ENCODE measurements around the gene SCUBE3. TPM values are rescaled to one million over a fixed set of nuclear protein-coding genes. Genes with fewer than 3 reads are reported as not detected.

SCUBE3 gene
- total RNA-seq, 2 donors from 2014 or later: 2.0 to 3.4 TPM

DNA sequence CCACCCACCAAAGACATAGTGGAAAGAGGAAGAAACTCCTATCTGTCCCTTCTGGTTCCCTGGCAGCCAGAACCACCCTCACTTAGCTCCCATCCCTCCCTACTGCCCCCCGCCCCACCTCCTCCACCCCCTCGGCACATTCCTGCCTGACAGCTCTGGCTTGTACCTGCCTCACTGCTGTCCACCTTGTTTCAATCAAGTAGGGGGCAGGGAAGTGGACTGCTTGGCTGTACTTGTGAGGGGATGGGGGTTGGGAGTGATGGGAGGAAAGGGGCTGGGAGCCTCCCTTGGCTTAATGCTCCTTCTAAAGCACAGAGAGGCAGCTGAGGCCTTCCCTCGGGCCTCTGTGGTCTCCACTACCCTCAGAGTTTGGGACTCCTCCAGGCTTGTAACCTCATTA, 23.7 kb downstream of the SCUBE3 start:
- intact Hi-C loops (cut with DNase I): no loop called here
- Histone ChIP-seq H3K36me3 (no peaks in the 10 kb centered on the region), H3K9me3 (no peaks in the 10 kb centered on the region), H3K27ac (no peak overlapping the region), H3K4me3 (no peak overlapping the region), H3K4me1 (replicated peaks) (peaks cover 4% of the 10 kb centered on the region), H3K27me3 (replicated peaks; ENCODE audit: insufficient read depth) (no peaks in the 10 kb centered on the region)
- DNase-seq (ENCODE audit: low spot score): no peak
- TF ChIP-seq CTCF (IDR thresholded peaks at IDR 0.05): no peak
- no peak for TF ChIP-seq POLR2A (IDR thresholded peaks at IDR 0.05)
- TF ChIP-seq POLR2AphosphoS5 (IDR thresholded peaks at IDR 0.05): no peak
- 60% methylated on average over 3 of the region's 3 CpGs for WGBS

GRCh38 chr6:35238843-35239289, 25.1 kb downstream of the SCUBE3 start:
- TF ChIP-seq POLR2A (IDR thresholded peaks at IDR 0.05) (no peak), POLR2AphosphoS5 (IDR thresholded peaks at IDR 0.05) (no peak), CTCF (IDR thresholded peaks at IDR 0.05) (no peak)
- WGBS: 53% methylated on average over 3 of the region's 3 CpGs
- H3K9me3 ChIP-seq: no peaks in the 10 kb centered on the region
- H3K4me1 ChIP-seq (replicated peaks): peaks cover 4% of the 10 kb centered on the region
- intact Hi-C loops (cut with DNase I): no loop called here
- H3K27ac ChIP-seq: no peak overlapping the region
- no peaks in the 10 kb centered on the region for H3K36me3 ChIP-seq
- H3K4me3 ChIP-seq: no peak overlapping the region
- H3K27me3 ChIP-seq (replicated peaks; ENCODE audit: insufficient read depth): no peaks in the 10 kb centered on the region
- no peak for DNase-seq (ENCODE audit: low spot score)

DNA sequence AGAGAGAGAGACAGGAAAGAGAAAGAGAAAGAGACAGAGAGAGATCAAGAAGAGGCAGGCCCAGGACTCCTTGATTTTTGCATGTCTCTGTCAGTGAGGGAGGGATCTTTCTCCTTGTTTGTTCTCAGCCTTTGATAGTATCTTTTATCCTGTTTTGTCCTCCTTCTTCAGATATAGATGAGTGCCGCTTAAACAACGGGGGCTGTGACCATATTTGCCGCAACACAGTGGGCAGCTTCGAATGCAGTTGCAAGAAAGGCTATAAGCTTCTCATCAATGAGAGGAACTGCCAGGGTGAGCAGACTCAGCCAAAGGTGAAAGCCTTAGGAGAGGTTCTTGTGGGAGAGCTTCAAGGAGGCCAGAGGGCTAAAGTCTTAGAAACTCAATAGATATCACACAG, 25.8 kb downstream of the SCUBE3 start:
- DNase-seq (ENCODE audit: low spot score): no peak
- TF ChIP-seq CTCF (IDR thresholded peaks at IDR 0.05): no peak
- no peak for TF ChIP-seq POLR2A (IDR thresholded peaks at IDR 0.05)
- TF ChIP-seq POLR2AphosphoS5 (IDR thresholded peaks at IDR 0.05): no peak
- WGBS: 76% methylated on average over 4 of the region's 4 CpGs
- H3K36me3 ChIP-seq: no peaks in the 10 kb centered on the region
- no peak overlapping the region for H3K27ac ChIP-seq
- peaks cover 4% of the 10 kb centered on the region for H3K4me1 ChIP-seq (replicated peaks)
- intact Hi-C loops (cut with DNase I): no loop called here
- H3K4me3 ChIP-seq: no peak overlapping the region
- H3K27me3 ChIP-seq (replicated peaks; ENCODE audit: insufficient read depth): no peaks in the 10 kb centered on the region
- H3K9me3 ChIP-seq: no peaks in the 10 kb centered on the region

DNA sequence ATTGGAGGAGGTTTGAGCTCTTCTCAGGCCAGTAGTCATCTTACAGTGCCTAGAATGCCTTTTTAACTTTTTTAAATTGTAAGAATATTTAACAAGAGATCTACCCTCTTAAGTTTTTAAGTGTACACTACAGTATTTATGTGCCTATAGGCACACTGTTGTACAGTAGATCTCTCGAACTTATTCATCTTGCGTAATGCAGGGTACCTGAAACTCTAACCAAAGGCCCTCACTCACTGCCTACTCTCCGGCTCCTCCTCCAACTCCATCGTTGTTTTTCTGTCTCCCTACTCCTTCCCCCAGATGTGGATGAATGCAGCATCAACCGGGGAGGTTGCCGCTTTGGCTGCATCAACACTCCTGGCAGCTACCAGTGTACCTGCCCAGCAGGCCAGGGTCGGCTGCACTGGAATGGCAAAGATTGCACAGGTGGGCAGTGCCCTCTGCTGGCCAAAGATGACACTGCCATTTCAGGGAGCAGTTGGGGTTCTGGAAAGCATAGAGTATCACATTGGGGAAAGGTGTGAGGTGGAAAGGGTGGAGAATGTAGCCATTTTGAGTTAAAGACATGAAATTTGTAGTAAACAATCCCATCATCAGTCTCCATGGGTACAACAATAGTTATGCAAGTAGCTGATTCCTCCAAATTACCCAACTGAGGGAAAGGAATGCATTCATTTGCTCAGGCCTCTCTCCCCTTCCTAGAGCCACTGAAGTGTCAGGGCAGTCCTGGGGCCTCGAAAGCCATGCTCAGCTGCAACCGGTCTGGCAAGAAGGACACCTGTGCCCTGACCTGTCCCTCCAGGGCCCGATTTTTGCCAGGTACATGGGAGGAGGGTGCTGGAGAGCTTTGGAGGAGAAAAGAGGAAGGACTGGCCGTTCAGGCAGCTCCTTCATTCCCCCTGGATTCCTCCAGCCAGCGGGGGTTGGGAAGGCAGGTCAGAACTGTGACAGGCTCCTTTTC, 27.4 kb downstream of the SCUBE3 start:
- intact Hi-C loops (cut with DNase I): loop anchor here (2.0 to 5.0 kb wide), 2 partner anchors 92 to 254 kb away; no protein-coding TSS in a partner anchor
- peak; percentile 68 for DNase-seq (ENCODE audit: low spot score)
- peaks cover 4% of the 10 kb centered on the region for H3K4me1 ChIP-seq (replicated peaks)
- WGBS: 40% methylated on average over 12 of the region's 12 CpGs
- TF ChIP-seq POLR2A (IDR thresholded peaks at IDR 0.05): no peak
- peak; percentile 87 to 94 (median 94) for TF ChIP-seq CTCF (IDR thresholded peaks at IDR 0.05)
- H3K36me3 ChIP-seq: no peaks in the 10 kb centered on the region
- no peaks in the 10 kb centered on the region for H3K9me3 ChIP-seq
- H3K4me3 ChIP-seq: no peak overlapping the region
- H3K27me3 ChIP-seq (replicated peaks; ENCODE audit: insufficient read depth): no peaks in the 10 kb centered on the region
- no peak overlapping the region for H3K27ac ChIP-seq

Measured in prostate gland (tissue), 2 donors.